HG02759 (cell line): ENCODE results near the gene GRWD1.

ENCODE experiments used
- ATAC-seq: cut with Tn5 transposase; IDR thresholded peaks from one replicate; pipeline ENCODE4 v1.9.1; 2021; ENCODE audit warnings: mild to moderate bottlenecking, moderate library complexity; ENCODE audit not compliant: unreplicated experiment

The GRWD1 gene

GRCh38 chr19:48495396-48495795, 49.6 kb downstream of the GRWD1 start:
- ATAC-seq = no peak

- ATAC-seq = no peak
These were observed 51.4 kb downstream of the GRWD1 start for GRCh38 chr19:48496959-48497727.

- no peak for ATAC-seq
These were observed 52.2 kb downstream of the GRWD1 start for GRCh38 chr19:48497728-48498594.

GRCh38 chr19:48498595-48499311, 53.0 kb downstream of the GRWD1 start:
- no peak for ATAC-seq

GRCh38 chr19:48499316-48500090, 53.7 kb downstream of the GRWD1 start:
- ATAC-seq = no peak

- ATAC-seq = no peak
These were observed 55.2 kb downstream of the GRWD1 start for GRCh38 chr19:48500830-48501493.

- ATAC-seq = no peak
These were observed 55.9 kb downstream of the GRWD1 start for GRCh38 chr19:48501494-48502349.

GRCh38 chr19:48502350-48503018, 56.7 kb downstream of the GRWD1 start:
- ATAC-seq = no peak

GRCh38 chr19:48506138-48506733, 60.5 kb downstream of the GRWD1 start:
- ATAC-seq = no peak
